NCI-H187 treated with DMSO at 0.1 percent for 48 hours (cell line): Measurements from ENCODE around the gene CHI3L2.
"Not testable (repeated sequence)": the region's sequence is repeated elsewhere in the genome, so short reads cannot be mapped to it uniquely, and the experiment has no call there.

ENCODE experiments used
- DNase-seq: peaks from one replicate; lab custom pipeline; 2025; lab: John Stamatoyannopoulos, UW

CHI3L2 gene

DNA sequence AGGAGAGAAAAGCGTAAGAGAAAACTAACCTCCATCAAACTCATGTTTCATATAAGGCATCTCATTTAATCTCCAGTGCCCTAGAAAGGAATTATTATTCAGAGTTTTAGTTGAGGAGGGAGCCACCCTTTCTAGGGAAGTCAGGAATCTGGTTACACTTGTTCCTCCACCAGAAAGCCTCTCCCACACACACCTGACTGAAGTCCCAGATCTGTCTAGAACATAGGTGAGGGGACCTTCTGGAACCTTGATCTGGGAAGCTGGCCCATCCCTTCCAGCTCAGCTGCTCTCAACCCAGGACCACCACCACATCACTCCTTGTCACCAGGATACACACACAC is 25.2 kb upstream of the CHI3L2 start:
- no peak for DNase-seq

DNA sequence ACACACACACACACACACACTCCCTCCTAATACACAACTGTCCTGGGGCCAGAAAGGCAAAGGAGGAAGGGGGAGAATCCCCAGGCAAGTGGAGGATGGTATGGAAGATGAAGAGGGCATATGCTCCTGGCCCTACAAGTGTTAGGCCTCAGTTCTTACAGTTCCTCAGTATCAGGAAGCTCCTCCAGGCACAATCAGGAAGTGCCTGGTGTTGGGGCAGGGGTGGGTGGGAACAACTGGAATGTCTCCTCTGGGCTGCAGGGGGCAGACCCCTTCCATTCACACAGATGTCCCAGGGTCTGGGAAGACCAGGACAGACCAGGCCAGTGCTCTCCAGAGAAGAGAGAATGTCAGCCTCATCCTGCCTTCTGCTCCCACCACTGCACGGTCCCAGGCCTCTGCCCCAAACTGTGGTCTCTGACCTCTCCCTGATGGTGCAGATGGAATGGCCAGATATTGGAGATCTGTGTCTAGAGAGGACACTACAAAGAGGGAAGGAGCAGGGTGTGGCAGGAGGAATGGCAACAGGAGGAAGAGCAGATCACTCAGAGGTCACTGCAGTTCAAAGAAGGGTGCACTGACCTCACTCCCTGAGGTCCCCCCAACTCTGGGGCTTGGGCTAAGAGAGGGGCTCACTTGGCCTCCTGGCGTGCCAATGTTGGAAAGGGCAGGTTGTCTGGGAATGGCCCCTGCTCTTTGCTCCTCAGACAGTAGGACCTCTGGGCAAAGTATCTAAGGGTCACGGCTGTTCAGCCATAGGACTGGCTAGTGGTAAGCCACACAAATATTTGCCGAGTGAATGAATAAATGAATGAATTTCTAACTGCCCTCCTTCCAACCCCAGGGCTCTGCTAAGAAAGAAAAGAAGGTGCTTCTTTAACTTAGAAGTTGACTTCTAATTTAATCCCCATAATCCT is 24.5 kb upstream of the CHI3L2 start:
- DNase-seq = no peak

DNA sequence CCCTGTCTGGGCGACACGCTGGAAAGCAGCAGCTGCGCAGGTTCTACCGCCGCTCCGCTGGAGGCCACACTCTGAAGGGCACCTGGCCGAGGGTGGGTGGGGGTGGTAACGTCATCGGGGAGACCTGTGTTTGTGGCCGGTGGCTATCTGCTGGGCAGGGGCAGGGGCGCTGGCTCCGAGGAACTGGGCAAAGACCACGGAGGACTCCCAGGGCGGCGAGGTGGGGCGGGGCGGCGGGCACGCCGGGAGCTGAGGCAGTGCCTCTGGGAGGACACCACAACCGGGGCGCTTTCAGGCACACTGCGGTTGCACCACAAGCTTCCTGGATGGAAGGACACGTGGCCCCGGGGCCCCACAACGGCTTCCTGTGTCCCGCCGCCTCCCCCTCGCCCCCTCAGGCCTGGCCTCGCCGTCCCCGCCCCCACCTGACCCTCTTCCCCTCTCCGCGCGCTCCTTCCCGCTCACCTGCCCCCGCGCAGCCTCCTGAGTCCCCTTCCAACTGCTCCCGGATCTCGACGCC is 23.8 kb upstream of the CHI3L2 start:
- no peak for DNase-seq

DNA sequence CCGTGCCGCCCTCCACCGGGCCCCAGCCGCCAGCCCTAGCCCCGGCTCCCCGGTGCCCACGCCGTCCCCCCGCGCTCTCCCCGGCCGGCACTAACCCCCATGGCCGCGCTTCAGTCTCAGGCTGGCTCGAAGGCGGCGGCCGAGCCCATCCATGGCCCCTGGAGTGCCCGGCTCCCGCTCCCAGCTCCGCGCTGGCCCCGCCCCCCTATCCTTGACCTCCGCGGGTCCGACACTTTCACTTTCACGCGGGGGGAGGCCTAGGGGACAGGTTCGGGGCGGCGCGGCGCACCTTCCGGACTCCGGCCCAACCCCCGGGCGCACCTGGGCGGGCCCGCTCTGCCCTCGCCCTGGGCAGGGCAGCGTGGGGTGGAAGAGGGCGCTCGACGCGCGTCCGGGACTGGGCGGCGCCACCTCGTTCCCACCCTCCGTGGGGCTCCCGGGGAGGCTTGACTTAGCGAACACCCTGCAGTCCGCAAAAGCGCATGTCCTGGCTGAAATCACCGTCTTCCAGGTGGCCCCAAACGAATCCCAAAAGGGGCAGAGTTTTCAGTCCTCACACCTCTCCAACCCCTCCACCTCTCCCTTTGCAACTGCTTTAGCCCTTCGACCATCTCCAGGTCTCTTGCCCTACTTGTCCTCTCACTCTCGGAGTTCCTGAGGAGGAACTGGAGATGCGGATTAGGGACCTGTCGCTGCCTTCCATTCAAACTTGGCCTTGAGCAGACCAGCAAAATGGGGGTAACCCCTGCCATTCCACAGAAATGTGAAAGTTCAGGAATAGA is 23.1 kb upstream of the CHI3L2 start:
- DNase-seq = no peak

DNA sequence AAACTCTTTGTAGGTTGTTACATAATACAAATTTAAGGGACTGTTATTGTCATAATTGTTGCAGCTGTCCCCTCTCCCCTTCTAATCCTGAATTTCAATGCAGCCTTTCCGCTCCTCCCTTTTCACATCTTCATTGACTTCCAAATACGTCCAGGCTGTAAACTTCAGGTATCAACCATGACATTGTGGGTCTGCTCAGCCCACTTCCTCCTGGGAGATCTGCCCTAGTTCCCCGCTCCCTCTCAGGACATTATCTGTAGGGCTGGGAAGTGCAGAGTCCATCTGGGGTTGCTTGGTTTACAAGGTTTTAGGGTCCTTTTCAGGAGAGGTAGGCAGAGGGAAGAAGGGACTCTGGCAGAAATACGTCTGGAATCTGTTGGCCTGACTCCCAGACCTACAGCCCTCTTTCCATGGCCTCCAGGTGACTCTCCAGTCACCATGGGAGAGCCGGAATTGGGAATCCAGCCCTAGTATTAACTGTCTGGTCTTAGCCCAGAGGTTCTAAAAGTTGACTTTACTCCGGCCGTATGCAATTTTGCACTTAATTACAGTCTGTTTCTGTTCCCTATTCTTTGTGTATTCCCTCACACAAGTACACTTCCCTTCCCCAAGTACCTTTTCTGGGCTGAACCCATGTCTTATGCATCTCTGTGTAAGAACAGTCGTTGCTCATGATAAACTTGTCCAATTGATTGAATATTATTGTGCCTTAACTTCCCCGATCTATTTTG is 22.4 kb upstream of the CHI3L2 start:
- DNase-seq = no peak

DNA sequence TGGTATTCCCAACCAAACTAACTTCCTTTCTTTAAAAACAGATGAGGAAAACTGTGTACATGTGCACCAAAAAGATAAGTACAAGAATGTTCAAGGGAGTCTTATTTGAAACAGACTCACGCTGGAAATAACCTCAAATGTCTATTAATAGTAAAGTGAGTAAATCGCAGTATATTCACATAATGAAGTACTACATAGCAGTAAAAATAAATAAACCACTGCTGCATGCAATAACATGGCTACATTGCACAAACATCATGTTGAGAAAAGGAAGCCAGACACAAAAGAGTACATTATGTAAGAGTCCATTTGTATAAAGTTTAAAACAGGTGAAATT is 21.8 kb upstream of the CHI3L2 start:
- no peak for DNase-seq

DNA sequence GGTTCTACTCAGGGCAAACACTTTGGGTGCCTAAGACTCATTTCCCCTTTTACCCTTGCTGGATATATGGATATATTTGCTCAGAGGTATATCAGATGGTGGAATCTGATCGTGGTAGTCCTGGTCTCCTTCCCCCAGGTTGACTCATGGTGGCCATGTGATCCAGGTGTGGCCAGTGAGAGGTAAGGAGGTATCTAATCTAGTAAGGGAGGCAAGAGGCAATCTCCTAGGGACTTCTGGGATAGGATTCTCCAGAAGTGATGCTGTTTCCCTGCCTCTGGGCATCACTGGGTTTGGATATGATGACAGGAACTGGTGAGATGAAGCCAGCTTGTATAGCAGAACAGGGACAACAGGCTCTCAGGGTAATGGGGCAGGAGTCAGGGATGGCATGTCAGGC is 18.6 kb upstream of the CHI3L2 start:
- DNase-seq = no peak

DNA sequence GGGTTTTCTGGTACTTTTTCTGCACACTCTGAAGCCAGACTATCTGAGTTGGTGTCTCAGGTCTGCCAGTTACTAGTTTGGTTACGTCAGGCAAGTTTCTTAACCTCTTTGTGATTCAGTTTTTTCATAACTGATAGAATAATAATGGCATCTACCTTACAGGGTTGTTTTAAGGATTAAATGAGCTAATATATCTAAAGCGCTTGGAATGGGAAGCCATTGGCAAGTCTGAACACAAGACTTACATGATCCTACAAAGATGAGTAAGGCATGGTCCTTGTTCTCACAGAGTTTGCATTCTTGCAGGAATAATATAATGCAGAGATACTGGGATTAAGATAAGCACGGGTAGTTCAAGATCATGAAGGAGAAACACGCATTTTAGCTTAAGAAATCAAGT is 17.9 kb upstream of the CHI3L2 start:
- no peak for DNase-seq

DNA sequence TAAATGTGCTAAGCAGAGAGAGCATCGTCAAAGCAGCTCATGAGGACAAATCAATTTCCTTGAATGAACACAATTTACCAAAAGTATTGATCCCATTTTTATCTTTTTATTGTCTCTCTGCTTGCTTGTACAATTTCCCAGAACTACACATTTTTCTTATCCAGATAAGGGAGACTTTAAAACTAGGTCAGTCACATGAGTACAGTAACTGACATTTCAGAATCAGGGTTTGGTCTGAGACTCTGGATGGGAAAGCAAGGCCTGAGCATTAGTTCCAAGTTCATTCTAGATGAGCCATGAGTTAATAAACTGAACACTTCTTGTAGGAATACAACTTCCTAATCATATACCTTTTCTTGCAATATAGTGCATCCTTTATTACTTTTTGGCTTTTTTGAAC is 15.6 kb upstream of the CHI3L2 start:
- no peak for DNase-seq

DNA sequence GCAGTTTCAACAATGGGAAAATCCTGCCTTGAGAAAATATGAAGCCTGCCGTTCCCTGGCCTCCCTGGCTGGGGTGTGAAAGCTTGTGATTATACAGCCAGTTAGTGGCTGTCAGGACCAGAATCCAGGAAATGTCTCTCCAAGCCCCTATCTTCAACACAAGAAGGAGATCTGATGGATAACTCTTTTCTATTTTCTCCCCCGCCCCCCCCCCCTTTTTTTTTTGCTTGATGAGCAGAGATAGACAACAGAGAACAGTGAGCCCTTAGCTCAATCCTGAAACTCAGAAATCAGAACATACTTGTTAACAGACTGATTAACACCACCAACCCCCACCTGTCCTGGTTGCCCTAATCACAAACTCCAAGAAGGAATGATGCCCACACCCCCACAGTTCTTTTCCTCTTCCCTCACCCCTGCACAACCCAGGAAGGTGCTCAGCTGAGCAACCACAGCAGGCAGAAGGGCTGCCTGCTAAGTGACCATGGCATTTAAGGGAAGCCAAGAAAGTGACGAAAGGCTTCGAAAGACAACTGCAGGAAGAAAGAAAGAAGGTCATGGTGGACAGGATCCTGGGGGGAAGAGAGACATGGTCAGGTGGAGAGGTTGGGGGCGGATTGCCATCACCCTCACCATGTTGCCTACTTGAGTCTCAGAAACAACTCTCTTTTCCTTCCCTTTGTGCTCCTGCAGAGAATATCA is 14.7 kb upstream of the CHI3L2 start:
- no peak for DNase-seq

DNA sequence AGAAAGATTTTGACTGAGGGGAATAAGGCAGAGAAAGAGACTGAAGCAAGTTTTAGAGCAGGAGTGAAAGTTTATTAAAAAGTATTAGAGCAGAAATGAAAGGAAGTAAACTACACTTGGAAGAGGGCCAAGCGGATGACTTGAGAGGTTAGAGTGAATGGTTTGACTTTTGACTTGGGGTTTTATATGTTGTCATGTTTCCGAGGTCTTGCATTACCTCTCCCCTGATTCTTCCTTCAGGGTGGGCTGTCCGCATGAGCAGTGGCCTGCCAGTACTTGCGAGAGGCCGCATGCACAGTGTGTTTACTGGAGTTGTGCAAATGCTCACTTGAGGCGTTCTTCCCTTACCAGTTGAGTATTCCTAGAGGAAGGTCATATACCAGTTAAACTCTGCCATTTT is 14.1 kb upstream of the CHI3L2 start:
- no peak for DNase-seq

DNA sequence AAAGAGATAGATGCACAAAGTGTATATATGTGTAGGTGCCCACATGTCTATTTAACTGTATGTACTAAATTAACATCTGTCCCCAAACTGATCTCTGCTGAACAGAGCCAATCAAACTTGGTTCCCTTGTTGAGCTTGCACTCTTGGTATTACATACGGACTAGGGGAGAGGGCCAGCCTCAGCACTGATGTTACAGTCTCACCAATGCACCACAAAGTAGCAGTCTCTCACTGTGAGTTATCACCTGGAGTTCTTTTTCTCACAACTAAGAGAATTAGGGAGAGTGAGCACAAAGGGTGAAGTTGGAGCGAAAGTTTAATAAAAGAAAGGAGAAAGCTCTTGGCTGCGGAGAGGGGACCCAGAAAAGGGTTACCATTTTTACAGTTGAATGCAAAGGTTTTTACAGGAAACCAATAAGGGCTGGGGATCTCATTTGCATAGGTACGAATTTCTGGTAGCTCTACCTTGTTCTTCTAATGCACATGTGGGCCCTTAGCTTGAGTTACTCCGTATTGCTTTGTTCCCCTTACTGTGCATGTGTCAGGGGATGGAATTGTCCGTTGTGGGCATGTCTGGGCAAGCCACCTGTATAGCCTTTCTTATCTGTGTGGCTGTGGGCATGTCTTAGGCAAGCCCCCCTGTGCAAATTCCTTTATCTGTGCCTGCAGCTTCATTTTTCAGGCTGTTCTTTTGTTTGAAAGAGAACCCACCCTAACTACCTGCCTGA is 13.3 kb upstream of the CHI3L2 start:
- no peak for DNase-seq

DNA sequence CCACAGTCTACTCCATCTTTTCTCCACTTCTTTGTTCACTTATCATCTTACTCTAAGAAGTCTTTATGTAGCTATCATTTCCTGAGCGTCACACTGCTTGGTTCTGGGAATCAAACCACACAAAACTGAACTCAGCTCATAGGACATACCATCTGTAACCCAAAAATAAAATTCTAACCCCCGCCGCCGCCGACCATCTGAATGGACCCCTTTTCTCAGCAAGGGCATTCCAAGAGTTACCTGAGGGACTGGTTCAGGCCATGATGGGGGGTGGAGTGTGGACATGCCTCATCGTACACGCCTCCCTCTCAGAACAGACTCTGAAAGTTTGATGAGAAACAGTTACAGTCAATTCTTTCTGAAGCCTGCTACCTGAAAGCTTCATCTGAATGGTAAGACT is 12.6 kb upstream of the CHI3L2 start:
- DNase-seq = no peak

DNA sequence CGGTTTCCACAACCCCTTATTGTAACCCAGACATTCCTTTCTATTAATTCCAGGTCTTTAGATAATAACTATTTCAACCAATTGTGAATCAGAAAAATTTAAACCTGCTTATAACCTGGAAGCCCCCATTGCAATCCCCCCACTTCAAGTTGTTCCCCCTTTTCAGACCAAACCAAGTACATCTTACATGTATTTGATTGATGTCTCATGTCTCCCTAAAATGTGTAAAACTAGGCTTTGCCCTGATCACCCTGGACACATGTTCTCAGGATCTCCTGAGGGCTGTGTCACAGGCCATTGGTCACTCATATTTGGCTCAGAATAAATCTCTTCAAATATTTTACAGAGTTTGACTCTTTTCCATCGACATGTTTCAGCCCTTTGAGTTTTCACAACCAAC is 12.2 kb upstream of the CHI3L2 start:
- DNase-seq = not testable (repeated sequence)

DNA sequence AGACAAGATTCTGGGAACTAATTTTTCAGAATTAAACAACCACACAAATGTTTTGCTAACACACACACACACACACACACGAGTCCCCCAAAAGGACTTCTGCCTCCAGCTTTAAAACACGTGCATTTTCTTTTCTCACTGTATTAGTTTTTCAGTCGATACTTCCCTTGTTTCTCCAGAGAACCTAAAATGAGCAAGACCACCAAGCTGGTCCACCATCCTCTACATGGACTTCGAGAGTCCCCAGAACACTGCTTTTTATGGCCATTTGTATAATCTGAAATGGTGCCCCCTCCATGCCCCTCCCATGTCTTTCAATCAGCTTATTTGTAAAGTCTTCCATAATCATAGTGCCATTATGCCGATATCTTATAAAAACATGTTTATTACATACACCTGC is 10.8 kb upstream of the CHI3L2 start:
- no peak for DNase-seq

DNA sequence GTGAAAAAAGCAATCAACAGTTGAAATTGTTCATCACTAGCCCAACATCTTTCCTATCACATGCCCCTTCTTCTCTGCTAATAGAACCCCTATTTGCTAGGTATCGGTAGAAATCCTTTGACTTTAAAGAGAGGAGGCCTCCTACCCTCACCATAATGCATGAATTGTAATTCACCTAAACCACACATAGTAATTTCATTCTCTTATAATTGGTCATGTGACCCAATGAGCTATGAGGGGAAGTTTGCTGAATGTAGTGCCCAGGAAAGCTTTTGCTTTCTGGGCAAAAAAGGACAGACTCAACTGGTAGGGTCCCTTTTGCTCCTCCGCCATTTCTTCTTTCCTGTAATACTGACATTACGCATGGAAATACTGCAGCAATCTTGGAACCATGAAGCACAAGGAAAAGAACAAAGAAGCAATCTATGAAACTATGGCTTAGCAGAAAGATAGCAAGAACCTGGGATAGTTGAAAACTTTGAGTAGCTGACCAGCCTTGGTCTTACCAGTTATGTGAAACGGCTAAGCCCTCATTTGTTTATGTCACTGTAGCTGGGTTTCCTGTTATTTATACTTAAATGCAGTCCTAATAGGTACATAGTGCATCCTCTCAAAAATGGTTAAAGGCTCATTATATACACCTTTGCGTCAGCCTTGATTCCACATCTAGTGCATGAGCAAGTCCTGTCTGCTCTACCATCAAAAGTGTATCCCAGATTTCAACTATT is 10.2 kb upstream of the CHI3L2 start:
- DNase-seq = no peak

DNA sequence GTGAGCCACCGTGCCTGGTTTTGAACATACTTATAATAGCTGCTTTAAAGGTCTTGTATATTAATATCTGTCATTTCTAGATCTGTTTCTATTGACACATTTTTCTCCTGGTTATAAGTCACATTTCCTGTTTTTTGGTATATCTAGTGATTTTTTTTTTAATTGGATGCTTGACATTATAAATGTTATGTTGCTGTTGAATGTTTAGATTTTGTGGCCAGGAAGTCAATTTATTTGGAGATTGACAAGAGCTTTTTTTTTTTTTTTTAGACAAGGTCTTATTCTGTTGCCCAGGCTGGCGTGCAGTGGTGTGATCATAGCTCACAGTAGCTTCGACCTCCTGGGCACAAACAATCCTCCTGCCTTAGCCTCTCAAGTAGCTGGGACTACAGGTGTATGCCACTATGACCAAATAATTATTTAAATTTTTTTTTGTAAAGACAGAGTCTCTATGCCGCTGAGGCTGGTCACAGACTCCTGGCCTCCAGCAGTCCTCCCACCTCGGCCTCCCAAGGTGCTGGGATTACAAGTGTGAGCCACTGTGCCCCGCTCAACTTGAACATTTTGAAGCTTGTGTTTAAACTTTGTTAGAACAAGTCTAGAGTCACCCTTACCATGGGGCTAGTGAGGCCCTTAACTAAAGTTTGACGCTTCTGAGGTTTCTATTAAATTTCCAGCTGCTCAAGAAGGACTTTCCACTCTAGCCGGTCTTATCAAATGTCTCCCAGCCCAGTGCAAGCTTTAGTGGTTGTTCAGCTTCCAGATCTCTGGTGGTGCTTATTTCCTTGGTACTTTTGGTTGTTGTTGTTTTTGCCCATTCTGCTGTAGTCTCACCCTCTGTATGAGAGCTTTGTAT is 8.6 kb upstream of the CHI3L2 start:
- no peak for DNase-seq

DNA sequence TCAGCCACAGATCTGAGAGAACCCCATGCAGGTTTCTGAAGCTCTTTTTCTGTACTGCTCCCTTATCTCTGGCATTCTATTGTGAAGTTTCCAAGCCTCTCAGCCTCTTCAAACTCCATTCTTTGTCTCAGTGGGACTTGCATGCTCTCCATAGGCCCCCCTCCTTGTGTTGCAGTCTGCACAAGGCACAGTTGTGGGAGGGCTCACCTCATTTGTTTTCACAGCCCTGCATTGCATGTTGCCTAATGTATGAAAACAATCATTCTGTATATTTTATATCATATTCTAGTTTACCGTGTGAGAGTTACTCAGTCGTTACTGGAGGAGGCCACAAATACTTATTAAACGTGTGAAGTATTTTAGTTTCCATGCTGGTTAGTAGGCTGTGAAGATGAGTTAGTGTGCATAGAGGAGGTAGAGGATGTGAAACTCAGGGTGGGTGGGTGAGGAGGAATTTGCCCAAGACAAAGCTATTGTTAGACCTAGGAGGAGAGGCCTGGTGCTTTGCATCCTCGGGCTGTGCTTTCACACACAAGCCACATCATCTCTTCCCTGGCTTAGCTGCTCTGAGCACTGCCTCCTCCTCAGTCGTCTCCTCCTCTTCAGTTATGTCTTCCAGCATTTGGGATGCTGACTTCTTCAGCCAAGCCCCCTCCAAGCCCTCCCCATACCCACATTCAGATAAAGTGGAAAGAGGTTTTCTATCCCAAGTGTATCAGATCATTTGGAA is 7.8 kb upstream of the CHI3L2 start:
- no peak for DNase-seq

DNA sequence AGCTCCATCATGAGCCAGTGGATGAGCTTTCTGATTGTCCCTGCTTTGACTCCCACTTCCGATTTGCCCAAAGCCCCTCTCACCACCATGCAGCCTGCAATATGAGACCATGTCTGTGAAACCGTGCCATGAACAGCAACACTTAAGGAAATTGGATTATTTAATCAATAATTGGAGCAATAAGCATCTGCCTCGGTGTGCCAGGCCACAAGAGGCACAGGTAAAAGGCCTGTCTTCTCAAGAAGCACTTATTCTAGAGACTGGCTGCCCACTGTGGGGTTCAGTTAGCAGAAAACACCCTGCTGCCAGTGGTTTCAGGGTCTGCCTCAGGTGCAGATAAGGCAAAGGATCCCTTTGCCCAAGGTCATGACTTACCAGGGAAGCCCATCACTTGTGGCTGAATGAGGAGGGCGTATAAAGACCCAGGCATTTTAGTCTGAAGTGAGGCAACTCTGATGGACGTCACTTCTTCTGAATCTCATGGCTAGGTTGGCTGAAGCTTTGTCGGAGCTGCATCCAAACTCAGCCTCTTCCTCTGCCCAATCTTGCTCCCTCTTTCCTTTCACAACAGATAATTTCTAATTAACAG is 7.1 kb upstream of the CHI3L2 start:
- DNase-seq = no peak
